ENCODE data around the gene COL18A1. TPM values are rescaled to one million over a fixed set of nuclear protein-coding genes. Genes with fewer than 3 reads are reported as not detected.

COL18A1 gene
- total and polyA plus RNA-seq, 2 donors (not counting 1 experiment from before 2014, with no cell fraction given), result 15.6 to 24.7 TPM

GRCh38 chr21:45556302-45556644, 151.3 kb downstream of the COL18A1 start:
- ChIA-PET POLR2A (no interaction called here), CTCF (interaction anchor here (0.6 to 1.9 kb wide), 12 partner anchors 9 to 366 kb away, joined by 3 to 33 read pairs (median 3); no protein-coding TSS in a partner anchor)
- Histone ChIP-seq H3K4me1 (ENCODE audit: control insufficient read depth in 2 of 2, insufficient read depth in 2 of 2, low read length in 2 of 2) (peaks cover 20 to 36% of the 10 kb centered on the region in 2 donors), H3K27me3 (replicated peaks in 1 of 4; ENCODE audit: control extremely low read depth in 1 of 4, control insufficient read depth in 3 of 4, insufficient read depth in 4 of 4, low read length in 3 of 4) (no peaks in the 10 kb centered on the region), H3K36me3 (replicated peaks in 1 of 2; ENCODE audit: control extremely low read depth in 1 of 2, control insufficient read depth in 1 of 2, extremely low read depth in 1 of 2, insufficient read depth in 2 of 2, low read length in 1 of 2) (no peaks in the 10 kb centered on the region), H3K4me3 (ENCODE audit: control extremely low read depth in 1 of 5, extremely low read depth in 1 of 5, insufficient read depth in 1 of 5, low read depth in 2 of 5, low read length in 4 of 5) (peak overlapping the region in 2 of 5 experiments; percentile 51 to 65), H3K79me2 (ENCODE audit: control insufficient read depth, insufficient read depth, low read length) (no peaks in the 10 kb centered on the region), H3K9me3 (ENCODE audit: control extremely low read depth in 1 of 3, control insufficient read depth in 2 of 3, insufficient read depth in 1 of 3, low read length in 2 of 3) (no peaks in the 10 kb centered on the region), H3K27ac (ENCODE audit: low read length in 2 of 2) (peak overlapping the region in 1 of 2 donors; percentile 18), H4K20me1 (ENCODE audit: control insufficient read depth, insufficient read depth, low read length, poor library complexity, severe bottlenecking) (no peaks in the 10 kb centered on the region), H2AFZ (ENCODE audit: insufficient read depth, low read depth, low read length, poor library complexity, severe bottlenecking) (peak overlapping the region; percentile 74), H3K9ac (ENCODE audit: low read length) (peak overlapping the region; percentile 66), H3K4me2 (replicated peaks; ENCODE audit: low read depth, low read length, poor library complexity, severe bottlenecking) (peak overlapping the region; percentile 80)
- no peak for TF ChIP-seq CTCF (IDR thresholded peaks at IDR 0.05)
- TF ChIP-seq EZH2 (IDR thresholded peaks at IDR 0.05; ENCODE audit: borderline replicate concordance, insufficient read depth, low read depth, low read length, poor library complexity, severe bottlenecking), result no peak
- no peak for DNase-seq
- H3K27me3 Mint-ChIP-seq, result no peaks in the 10 kb centered on the region
- WGBS (ENCODE audit: insufficient coverage), result 65% methylated on average over 9 of the region's 12 CpGs
- no peaks in the 10 kb centered on the region for H3K9me3 Mint-ChIP-seq (ENCODE audit: insufficient read depth)
- peak overlapping the region; percentile 78 for H3K4me3 Mint-ChIP-seq
- intact Hi-C loops (cut with micrococcal nuclease), result loop anchor here (1.0 kb wide), 2 partner anchors 40 to 78 kb away; no protein-coding TSS in a partner anchor
- peaks cover 22% of the 10 kb centered on the region for H3K4me1 Mint-ChIP-seq
- ATAC-seq (ENCODE audit: low read depth), result no peak
- H3K27ac Mint-ChIP-seq, result no peak overlapping the region

GRCh38 chr21:45556645-45557615, 152.0 kb downstream of the COL18A1 start:
- no peaks in the 10 kb centered on the region for H3K27me3 ChIP-seq (replicated peaks in 1 of 4; ENCODE audit: control extremely low read depth in 1 of 4, control insufficient read depth in 3 of 4, insufficient read depth in 4 of 4, low read length in 3 of 4)
- no peaks in the 10 kb centered on the region for H3K9me3 ChIP-seq (ENCODE audit: control extremely low read depth in 1 of 3, control insufficient read depth in 2 of 3, insufficient read depth in 1 of 3, low read length in 2 of 3)
- DNase-seq (peak; percentile 38), ATAC-seq (ENCODE audit: low read depth) (peak; percentile 14)
- Mint-ChIP-seq H3K4me3 (peak overlapping the region; percentile 68), H3K27me3 (no peaks in the 10 kb centered on the region), H3K4me1 (peaks cover 16% of the 10 kb centered on the region), H3K9me3 (ENCODE audit: insufficient read depth) (no peaks in the 10 kb centered on the region), H3K27ac (no peak overlapping the region)
- no peaks in the 10 kb centered on the region for H3K79me2 ChIP-seq (ENCODE audit: control insufficient read depth, insufficient read depth, low read length)
- H3K4me2 ChIP-seq (replicated peaks; ENCODE audit: low read depth, low read length, poor library complexity, severe bottlenecking), result no peak overlapping the region
- intact Hi-C loops (cut with micrococcal nuclease), result loop anchor here (1.0 kb wide), 2 partner anchors 39 to 79 kb away; no protein-coding TSS in a partner anchor
- H3K4me1 ChIP-seq (ENCODE audit: control insufficient read depth in 2 of 2, insufficient read depth in 2 of 2, low read length in 2 of 2), result peaks cover 13 to 29% of the 10 kb centered on the region in 2 donors
- WGBS (ENCODE audit: insufficient coverage), result 80% methylated on average over 33 of the region's 33 CpGs
- CTCF ChIA-PET, result interaction anchor here (0.8 to 1.9 kb wide), 10 partner anchors 10 to 365 kb away, joined by 3 to 33 read pairs (median 3); no protein-coding TSS in a partner anchor
- no peak overlapping the region for H3K4me3 ChIP-seq (ENCODE audit: control extremely low read depth in 1 of 5, extremely low read depth in 1 of 5, insufficient read depth in 1 of 5, low read depth in 2 of 5, low read length in 4 of 5)
- no peak overlapping the region for H2AFZ ChIP-seq (ENCODE audit: insufficient read depth, low read depth, low read length, poor library complexity, severe bottlenecking)
- H4K20me1 ChIP-seq (ENCODE audit: control insufficient read depth, insufficient read depth, low read length, poor library complexity, severe bottlenecking), result no peaks in the 10 kb centered on the region
- TF ChIP-seq EZH2 (IDR thresholded peaks at IDR 0.05; ENCODE audit: borderline replicate concordance, insufficient read depth, low read depth, low read length, poor library complexity, severe bottlenecking) (no peak), CTCF (IDR thresholded peaks at IDR 0.05) (no peak)
- POLR2A ChIA-PET, result no interaction called here
- no peak overlapping the region for H3K9ac ChIP-seq (ENCODE audit: low read length)
- H3K36me3 ChIP-seq (replicated peaks in 1 of 2; ENCODE audit: control extremely low read depth in 1 of 2, control insufficient read depth in 1 of 2, extremely low read depth in 1 of 2, insufficient read depth in 2 of 2, low read length in 1 of 2), result no peaks in the 10 kb centered on the region
- no peak overlapping the region for H3K27ac ChIP-seq (ENCODE audit: low read length in 2 of 2)
